A673 (cell line): Measurements from ENCODE around the gene PEX14.

Experiments used
- CTCF ChIP-seq: fragments of 300-800, 200-600 bp; sonication (generic); conservative IDR thresholded peaks from 2 replicates; pipeline ENCODE4 v1.5.1; 2017; ENCODE audit warnings: low read depth, mild to moderate bottlenecking, antibody characterized with exemption, low read length, moderate library complexity, mixed read lengths
- EZH2 ChIP-seq: fragments of 200-600 bp; sonication (generic); IDR thresholded peaks from 2 replicates; pipeline ENCODE4 v1.6.1; 2017; ENCODE audit warnings: borderline replicate concordance, low read depth, mild to moderate bottlenecking, mixed read lengths, antibody characterized with exemption, low read length; ENCODE audit not compliant: poor library complexity, severe bottlenecking

GRCh38 chr1:10673109-10673711, 198.5 kb downstream of the PEX14 start:
- TF ChIP-seq CTCF = no peak
- no peak for TF ChIP-seq EZH2
